NCI-H82 treated with DMSO at 0.1 percent for 48 hours (cell line): ENCODE results near the gene TMOD2.

ENCODE experiments used
- DNase-seq: peaks from one replicate; lab custom pipeline; 2025; ENCODE audit not compliant: unreplicated experiment; lab: John Stamatoyannopoulos, UW

Gene TMOD2

GRCh38 chr15:51849860-51850259 lies 98.5 kb downstream of the TMOD2 start:
- no peak for DNase-seq

- no peak for DNase-seq
These were observed 102.6 kb downstream of the TMOD2 start for GRCh38 chr15:51853998-51854397.

- DNase-seq = no peak
These were observed 104.2 kb downstream of the TMOD2 start for GRCh38 chr15:51855612-51856011.

- DNase-seq = no peak
These were observed 105.5 kb downstream of the TMOD2 start for GRCh38 chr15:51856714-51857380.

- DNase-seq = no peak
These were observed 110.4 kb downstream of the TMOD2 start for GRCh38 chr15:51861557-51862359.

GRCh38 chr15:51863131-51863530 lies 111.7 kb downstream of the TMOD2 start:
- DNase-seq = no peak

GRCh38 chr15:51864408-51865056 lies 113.1 kb downstream of the TMOD2 start:
- DNase-seq = no peak

- no peak for DNase-seq
These were observed 113.9 kb downstream of the TMOD2 start for GRCh38 chr15:51865317-51865716.
